Immature natural killer cell (primary cell): ENCODE measurements around the gene GPR143. TPM values are rescaled to one million over a fixed set of nuclear protein-coding genes. Genes with fewer than 3 reads are reported as not detected.
A peak's percentile ranks its signal among the peaks of the same experiment; 100 is the strongest.

Experiments used
- DNase-seq, 3 donors: peaks; one replicate each; pipeline ENCODE4 v3.0.0; 2022; ENCODE audit warnings: mixed read lengths in 1 of 3
- H3K27ac Mint-ChIP-seq, 6 donors: one replicate each; pipeline ENCODE4 v1.8.0; 2020; ENCODE audit warnings: mixed read lengths in 6 of 6, mild to moderate bottlenecking in 5 of 6, inconsistent platforms in 4 of 6, moderate library complexity in 3 of 6
- H3K27me3 Mint-ChIP-seq, 3 donors: one replicate each; pipeline ENCODE4 v1.8.0; 2020 to 2021; ENCODE audit warnings: low read depth in 3 of 3, mild to moderate bottlenecking in 3 of 3, mixed read lengths in 3 of 3, moderate library complexity in 3 of 3, inconsistent platforms in 1 of 3
- H3K36me3 Mint-ChIP-seq, 3 donors: one replicate each; pipeline ENCODE4 v1.8.0; 2020; ENCODE audit warnings: mixed read lengths in 3 of 3, inconsistent platforms in 2 of 3, mild to moderate bottlenecking in 2 of 3
- H3K4me1 Mint-ChIP-seq, 2 donors: one replicate each; pipeline ENCODE4 v1.8.0; 2020; ENCODE audit warnings: inconsistent platforms in 2 of 2, mild to moderate bottlenecking in 2 of 2, mixed read lengths in 2 of 2, moderate library complexity in 1 of 2
- H3K4me3 Mint-ChIP-seq, 5 donors: one replicate each; pipeline ENCODE4 v1.8.0; 2020; ENCODE audit warnings: mild to moderate bottlenecking in 5 of 5, mixed read lengths in 5 of 5, inconsistent platforms in 3 of 5, moderate library complexity in 3 of 5
- H3K9me3 Mint-ChIP-seq, 6 donors: one replicate each; pipeline ENCODE4 v1.8.0; 2020; ENCODE audit warnings: mild to moderate bottlenecking in 6 of 6, mixed read lengths in 6 of 6, inconsistent platforms in 4 of 6, moderate library complexity in 3 of 6
- polyA plus RNA-seq, 3 donors: library from polyadenylated mRNA; unstranded; fragments of 300-500 nt; fragmentation: Illumina TruSeq; gene quantifications; one replicate each; pipeline ENCODE4 v1.2.3, GENCODE V29; 2021

The GPR143 gene
- polyA plus RNA-seq, 3 donors from 2014 or later = 0.18 TPM; not detected in 2

GRCh38 chrX:9749146-9749692 lies 16.4 kb downstream of the GPR143 start:
- H3K4me3 Mint-ChIP-seq = no peak overlapping the region
- peaks cover 18 to 20% of the 10 kb centered on the region in 2 donors for H3K4me1 Mint-ChIP-seq
- peaks cover 4 to 15% (median 7%) of the 10 kb centered on the region in 3 donors for H3K27me3 Mint-ChIP-seq
- no peak overlapping the region for H3K27ac Mint-ChIP-seq
- no peak for DNase-seq
- peaks cover 0 to 13% (median 5%) of the 10 kb centered on the region in 6 donors for H3K9me3 Mint-ChIP-seq
- peaks cover 0 to 5% (median 4%) of the 10 kb centered on the region in 3 donors for H3K36me3 Mint-ChIP-seq

DNA sequence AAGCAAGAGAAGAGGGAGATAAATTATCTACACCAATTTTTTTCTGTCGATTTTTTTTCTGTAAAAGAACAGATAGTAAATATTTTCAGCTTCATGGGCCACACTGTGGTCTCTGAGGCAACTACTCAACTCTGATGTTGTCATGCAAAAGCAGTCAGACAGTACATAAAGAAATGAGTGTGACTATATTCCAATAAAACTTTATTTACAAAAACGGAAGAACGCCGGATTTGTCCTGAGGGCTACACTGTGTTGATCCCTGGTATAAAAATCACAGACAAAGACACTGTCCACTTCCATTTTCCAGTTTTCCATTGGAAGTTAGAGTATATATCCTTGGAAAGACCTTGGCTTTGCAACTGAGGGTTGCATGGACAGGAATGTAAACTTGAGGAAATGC lies 18.0 kb downstream of the GPR143 start:
- Mint-ChIP-seq H3K4me3 (no peak overlapping the region), H3K27ac (no peak overlapping the region), H3K9me3 (peaks cover 0 to 13% (median 5%) of the 10 kb centered on the region in 6 donors), H3K36me3 (peaks cover 0 to 5% (median 4%) of the 10 kb centered on the region in 3 donors), H3K4me1 (peaks cover 18 to 20% of the 10 kb centered on the region in 2 donors), H3K27me3 (peaks cover 4 to 13% (median 7%) of the 10 kb centered on the region in 3 donors)
- no peak for DNase-seq

DNA sequence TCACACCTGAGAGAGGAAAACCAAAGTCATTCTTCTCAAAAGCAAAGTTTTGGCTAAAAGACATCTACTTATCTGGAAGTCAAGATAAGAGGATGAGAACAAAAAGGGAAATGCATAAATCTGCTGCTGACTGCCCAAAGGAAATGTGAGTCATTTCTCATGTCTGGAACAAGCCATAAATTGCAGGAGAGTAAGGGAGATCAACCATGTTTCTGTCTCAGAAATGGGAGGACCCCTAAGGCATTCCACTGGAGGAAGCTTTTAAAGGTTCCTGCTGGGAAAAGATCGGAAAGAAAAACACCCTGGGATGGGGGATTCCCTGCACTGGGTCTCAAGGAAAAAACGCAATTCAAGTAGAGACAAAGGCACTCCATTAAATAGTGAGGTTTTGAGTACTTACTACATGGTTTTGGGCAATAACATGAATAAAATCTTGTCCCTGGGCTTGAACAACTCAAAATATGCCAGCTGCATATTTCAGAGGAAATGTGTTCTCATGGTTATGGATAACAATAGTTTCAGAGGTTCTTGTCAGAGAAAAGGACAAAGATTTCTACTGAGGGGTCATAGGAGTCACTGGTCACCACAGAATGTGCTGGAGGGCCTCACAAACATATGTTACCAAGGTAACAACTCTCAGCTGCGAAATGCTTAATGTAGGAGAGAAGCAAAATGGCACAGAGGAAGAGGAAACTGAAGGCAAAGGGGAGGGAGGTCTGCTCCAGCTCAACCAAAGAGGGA lies 19.3 kb downstream of the GPR143 start:
- peaks cover 4 to 12% (median 7%) of the 10 kb centered on the region in 3 donors for H3K27me3 Mint-ChIP-seq
- H3K9me3 Mint-ChIP-seq = peaks cover 0 to 13% (median 5%) of the 10 kb centered on the region in 6 donors
- H3K27ac Mint-ChIP-seq = no peak overlapping the region
- H3K4me3 Mint-ChIP-seq = peak overlapping the region in 3 of 5 donors; percentile 3 to 56 (median 25)
- DNase-seq = no peak
- peaks cover 0 to 5% (median 4%) of the 10 kb centered on the region in 3 donors for H3K36me3 Mint-ChIP-seq
- peaks cover 18 to 20% of the 10 kb centered on the region in 2 donors for H3K4me1 Mint-ChIP-seq

- Mint-ChIP-seq H3K27ac (peak overlapping the region in 2 of 6 donors; percentile 32 to 51), H3K36me3 (peaks cover 0 to 5% (median 4%) of the 10 kb centered on the region in 3 donors), H3K27me3 (peaks cover 4 to 12% (median 7%) of the 10 kb centered on the region in 3 donors), H3K9me3 (peaks cover 0 to 13% (median 6%) of the 10 kb centered on the region in 6 donors), H3K4me3 (peak overlapping the region in 4 of 5 donors; percentile 21 to 74 (median 47)), H3K4me1 (peaks cover 18 to 20% of the 10 kb centered on the region in 2 donors)
- DNase-seq = no peak
Observed at GRCh38 chrX:9745417-9746115, 20.1 kb downstream of the GPR143 start.

GRCh38 chrX:9739130-9739529 lies 26.5 kb downstream of the GPR143 start:
- no peak overlapping the region for H3K4me3 Mint-ChIP-seq
- peaks cover 0 to 1% (median 0%) of the 10 kb centered on the region in 6 donors for H3K9me3 Mint-ChIP-seq
- H3K27ac Mint-ChIP-seq = no peak overlapping the region
- no peaks in the 10 kb centered on the region for H3K36me3 Mint-ChIP-seq
- no peaks in the 10 kb centered on the region for H3K4me1 Mint-ChIP-seq
- peaks cover 0 to 4% (median 2%) of the 10 kb centered on the region in 3 donors for H3K27me3 Mint-ChIP-seq
- no peak for DNase-seq

GRCh38 chrX:9738151-9738550 lies 27.5 kb downstream of the GPR143 start:
- H3K27me3 Mint-ChIP-seq = peaks cover 0 to 4% (median 2%) of the 10 kb centered on the region in 3 donors
- H3K4me1 Mint-ChIP-seq = no peaks in the 10 kb centered on the region
- no peaks in the 10 kb centered on the region for H3K36me3 Mint-ChIP-seq
- peaks cover 0 to 1% (median 0%) of the 10 kb centered on the region in 6 donors for H3K9me3 Mint-ChIP-seq
- DNase-seq = no peak
- no peak overlapping the region for H3K27ac Mint-ChIP-seq
- no peak overlapping the region for H3K4me3 Mint-ChIP-seq

DNA sequence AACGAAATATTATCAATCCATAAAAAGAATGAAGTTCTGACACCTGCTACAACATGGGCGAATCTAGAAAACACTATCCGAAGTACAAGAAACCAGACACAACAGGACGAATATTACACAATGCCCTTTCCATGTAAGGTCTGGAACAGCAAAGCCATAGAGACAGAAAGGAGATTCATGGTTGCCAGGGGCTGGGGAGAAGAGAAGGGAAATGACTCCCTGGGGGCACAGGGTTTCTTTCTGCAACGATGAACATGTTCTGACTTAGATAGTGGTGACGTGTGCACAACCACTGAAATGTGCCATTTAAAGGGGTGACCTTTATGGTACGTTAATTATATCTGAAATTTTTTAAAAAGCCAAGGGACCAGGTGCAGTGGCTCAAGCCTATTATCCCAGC lies 28.3 kb downstream of the GPR143 start:
- Mint-ChIP-seq H3K4me1 (no peaks in the 10 kb centered on the region), H3K9me3 (peaks cover 0 to 1% (median 0%) of the 10 kb centered on the region in 6 donors), H3K27ac (no peak overlapping the region), H3K4me3 (no peak overlapping the region), H3K27me3 (peaks cover 0 to 4% (median 2%) of the 10 kb centered on the region in 3 donors), H3K36me3 (no peaks in the 10 kb centered on the region)
- DNase-seq = no peak

GRCh38 chrX:9730752-9731151 lies 34.9 kb downstream of the GPR143 start:
- Mint-ChIP-seq H3K4me1 (no peaks in the 10 kb centered on the region), H3K27me3 (peaks cover 3 to 6% (median 4%) of the 10 kb centered on the region in 3 donors), H3K4me3 (no peak overlapping the region), H3K36me3 (no peaks in the 10 kb centered on the region), H3K9me3 (peaks cover 0 to 5% (median 3%) of the 10 kb centered on the region in 6 donors), H3K27ac (no peak overlapping the region)
- no peak for DNase-seq

GRCh38 chrX:9730078-9730477 lies 35.6 kb downstream of the GPR143 start:
- Mint-ChIP-seq H3K4me1 (no peaks in the 10 kb centered on the region), H3K27me3 (peaks cover 3 to 5% (median 4%) of the 10 kb centered on the region in 3 donors), H3K36me3 (no peaks in the 10 kb centered on the region), H3K9me3 (peaks cover 0 to 5% (median 4%) of the 10 kb centered on the region in 6 donors), H3K4me3 (no peak overlapping the region), H3K27ac (no peak overlapping the region)
- DNase-seq = no peak

GRCh38 chrX:9729171-9729885 lies 36.3 kb downstream of the GPR143 start:
- Mint-ChIP-seq H3K9me3 (peaks cover 0 to 5% (median 4%) of the 10 kb centered on the region in 6 donors), H3K27ac (no peak overlapping the region), H3K4me1 (no peaks in the 10 kb centered on the region), H3K27me3 (peaks cover 3 to 4% (median 3%) of the 10 kb centered on the region in 3 donors), H3K4me3 (no peak overlapping the region), H3K36me3 (no peaks in the 10 kb centered on the region)
- DNase-seq = no peak

DNA sequence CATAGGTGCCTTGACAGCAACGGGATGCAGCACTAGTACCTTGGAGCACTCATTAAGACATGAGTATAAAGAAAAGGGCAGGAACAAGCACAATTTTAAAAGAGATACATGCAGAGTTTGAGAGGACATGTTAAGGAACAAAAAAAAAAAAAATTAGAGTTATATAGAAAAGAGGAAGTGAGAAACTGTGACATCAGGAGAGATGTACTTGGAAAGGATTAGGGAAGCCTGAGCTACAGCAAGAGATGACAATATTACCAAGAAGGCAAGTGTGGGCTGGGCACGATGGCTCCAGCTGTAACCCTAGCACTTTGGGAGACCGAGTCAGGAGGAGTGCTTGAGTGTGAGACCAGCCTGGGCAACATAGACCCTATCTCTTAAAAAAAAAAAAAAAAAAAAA lies 37.4 kb downstream of the GPR143 start:
- Mint-ChIP-seq H3K4me1 (no peaks in the 10 kb centered on the region), H3K36me3 (peaks cover 0 to 1% (median 0%) of the 10 kb centered on the region in 3 donors), H3K9me3 (peaks cover 0 to 7% (median 5%) of the 10 kb centered on the region in 6 donors), H3K4me3 (peak overlapping the region in 1 of 5 donors; percentile 14), H3K27ac (no peak overlapping the region), H3K27me3 (peaks cover 3 to 4% (median 3%) of the 10 kb centered on the region in 3 donors)
- no peak for DNase-seq

- no peak for DNase-seq
- peaks cover 0 to 24% (median 5%) of the 10 kb centered on the region in 6 donors for H3K9me3 Mint-ChIP-seq
- no peak overlapping the region for H3K4me3 Mint-ChIP-seq
- H3K27me3 Mint-ChIP-seq = peaks cover 2 to 4% (median 3%) of the 10 kb centered on the region in 3 donors
- no peaks in the 10 kb centered on the region for H3K4me1 Mint-ChIP-seq
- H3K27ac Mint-ChIP-seq = no peak overlapping the region
- H3K36me3 Mint-ChIP-seq = peaks cover 18 to 28% (median 21%) of the 10 kb centered on the region in 3 donors
Observed at GRCh38 chrX:9724711-9725110, 40.9 kb downstream of the GPR143 start.

- Mint-ChIP-seq H3K36me3 (peaks cover 32 to 59% (median 35%) of the 10 kb centered on the region in 3 donors), H3K27me3 (peaks cover 0 to 12% (median 2%) of the 10 kb centered on the region in 3 donors), H3K9me3 (peaks cover 0 to 10% (median 0%) of the 10 kb centered on the region in 6 donors), H3K27ac (no peak overlapping the region), H3K4me3 (no peak overlapping the region), H3K4me1 (no peaks in the 10 kb centered on the region)
- no peak for DNase-seq
Observed at GRCh38 chrX:9717376-9717775, 48.3 kb downstream of the GPR143 start.
